Stimulated activated CD8-positive, alpha-beta memory T cell treated with anti-CD3 and anti-CD28 coated beads, Interleukin-15, amount 100 ng/mL, for 1 hour (primary cell): ENCODE results near the gene PPP4R3C.
"Not testable (repeated sequence)": the region's sequence is repeated elsewhere in the genome, so short reads cannot be mapped to it uniquely, and the experiment has no call there.

Experiments
- DNase-seq: peaks from one replicate; pipeline ENCODE4 v3.0.0-alpha.2; 2020; ENCODE audit warnings: low read depth

PPP4R3C gene

DNA sequence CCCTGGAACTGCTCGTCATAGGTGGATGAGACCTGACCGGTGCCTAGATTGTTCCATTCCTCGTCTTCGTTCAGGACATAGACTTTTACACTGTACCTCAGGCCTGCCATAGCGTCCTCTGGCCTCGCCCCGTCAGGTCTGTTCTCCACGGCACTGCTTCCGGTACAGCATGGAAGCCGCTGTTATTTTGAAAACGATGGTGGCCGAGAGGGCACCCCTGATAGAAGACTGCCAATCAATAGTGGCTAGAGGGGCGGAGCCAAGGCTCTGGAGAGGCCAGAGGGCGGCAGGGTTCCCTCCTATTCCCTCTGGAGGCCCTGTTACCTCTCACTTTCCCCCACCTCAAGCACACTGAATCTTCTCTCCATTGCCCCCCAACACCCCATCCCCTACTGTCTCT is at the start of gene PPP4R3C:
Gene PPP4R3C (minus strand): TSS at position 155 of the 400 bp plus-strand sequence. CDS start 45 bp downstream, at position 110.
- DNase-seq: no peak

GRCh38 chrX:27491397-27491796 is 28.3 kb upstream of the PPP4R3C start:
- no peak for DNase-seq

DNA sequence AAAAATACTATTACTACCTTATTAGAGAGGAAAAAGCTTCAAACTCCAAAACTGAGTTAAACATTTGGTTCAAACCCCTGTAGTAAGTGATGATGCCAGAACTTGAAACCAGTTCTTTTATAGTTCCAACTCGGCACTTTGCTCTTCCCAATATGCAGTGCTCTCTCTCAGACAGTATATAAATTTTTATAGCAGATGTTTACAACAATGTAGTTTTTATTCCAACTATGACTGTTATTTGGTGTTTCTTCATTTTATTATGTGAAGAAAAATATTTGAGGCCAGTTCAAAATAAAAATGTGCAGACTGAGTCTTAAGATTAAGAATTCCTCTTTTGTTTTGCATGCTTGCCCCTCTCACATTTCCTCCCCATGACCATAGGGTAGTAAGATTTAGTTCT is 2.9 kb upstream of the PPP4R3C start:
- DNase-seq: no peak

DNA sequence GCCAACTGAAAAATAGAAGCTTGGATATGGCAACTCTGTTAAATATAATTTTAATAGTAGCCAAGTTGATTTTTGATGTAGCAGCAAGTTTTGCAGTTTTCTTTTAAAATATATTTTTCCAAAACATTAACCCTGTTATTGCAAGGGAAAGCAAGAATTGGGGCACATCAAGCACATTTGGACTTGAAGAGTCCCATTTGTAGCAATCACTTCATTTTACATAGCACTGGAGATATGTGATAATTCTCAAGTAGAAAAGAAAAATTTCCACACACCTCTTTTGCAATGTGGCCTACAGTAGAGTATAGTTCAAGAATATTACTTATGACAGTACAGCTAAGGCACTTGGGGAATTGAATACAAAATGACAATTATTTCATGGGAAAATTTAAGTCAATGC is 1.9 kb upstream of the PPP4R3C start:
- no peak for DNase-seq

DNA sequence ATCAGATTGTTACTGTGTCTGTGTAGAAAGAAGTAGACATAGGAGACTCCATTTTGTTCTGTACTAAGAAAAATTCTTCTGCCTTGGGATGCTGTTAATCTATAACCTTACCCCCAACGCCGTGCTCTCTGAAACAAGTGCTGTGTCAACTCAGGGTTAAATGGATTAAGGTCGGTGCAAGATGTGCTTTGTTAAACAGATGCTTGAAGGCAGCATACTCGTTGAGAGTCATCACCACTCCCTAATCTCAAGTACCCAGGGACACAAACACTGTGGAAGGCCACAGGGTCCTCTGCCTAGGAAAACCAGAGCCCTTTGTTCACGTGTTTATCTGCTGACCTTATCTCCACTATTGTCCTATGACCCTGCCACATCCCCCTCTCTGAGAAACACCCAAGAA is 4.0 kb downstream of the PPP4R3C start:
- not testable (repeated sequence) for DNase-seq

GRCh38 chrX:27458544-27458943 is 4.6 kb downstream of the PPP4R3C start:
- not testable (repeated sequence) for DNase-seq

GRCh38 chrX:27451324-27451723 is 11.8 kb downstream of the PPP4R3C start:
- DNase-seq: no peak

DNA sequence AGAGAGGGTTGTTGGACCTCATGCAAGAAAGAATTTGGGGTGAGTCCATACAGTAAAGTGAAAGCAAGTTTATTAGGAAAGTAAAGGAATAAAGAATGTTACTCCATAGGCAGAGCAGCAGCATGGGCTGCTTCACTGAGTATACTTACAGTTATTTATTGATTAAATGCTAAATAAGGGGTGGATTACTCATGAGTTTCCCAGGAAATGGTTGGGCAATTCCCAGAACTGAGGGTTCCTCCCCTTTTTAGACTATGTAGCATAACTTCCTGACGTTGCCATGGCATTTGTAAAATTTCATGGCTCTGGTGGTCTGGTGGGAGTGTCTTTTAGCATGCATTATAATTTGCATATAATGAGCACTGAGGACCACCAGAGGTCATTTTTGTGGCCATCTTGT is 16.7 kb downstream of the PPP4R3C start:
- no peak for DNase-seq

GRCh38 chrX:27445438-27445837 is 17.7 kb downstream of the PPP4R3C start:
- DNase-seq: no peak

DNA sequence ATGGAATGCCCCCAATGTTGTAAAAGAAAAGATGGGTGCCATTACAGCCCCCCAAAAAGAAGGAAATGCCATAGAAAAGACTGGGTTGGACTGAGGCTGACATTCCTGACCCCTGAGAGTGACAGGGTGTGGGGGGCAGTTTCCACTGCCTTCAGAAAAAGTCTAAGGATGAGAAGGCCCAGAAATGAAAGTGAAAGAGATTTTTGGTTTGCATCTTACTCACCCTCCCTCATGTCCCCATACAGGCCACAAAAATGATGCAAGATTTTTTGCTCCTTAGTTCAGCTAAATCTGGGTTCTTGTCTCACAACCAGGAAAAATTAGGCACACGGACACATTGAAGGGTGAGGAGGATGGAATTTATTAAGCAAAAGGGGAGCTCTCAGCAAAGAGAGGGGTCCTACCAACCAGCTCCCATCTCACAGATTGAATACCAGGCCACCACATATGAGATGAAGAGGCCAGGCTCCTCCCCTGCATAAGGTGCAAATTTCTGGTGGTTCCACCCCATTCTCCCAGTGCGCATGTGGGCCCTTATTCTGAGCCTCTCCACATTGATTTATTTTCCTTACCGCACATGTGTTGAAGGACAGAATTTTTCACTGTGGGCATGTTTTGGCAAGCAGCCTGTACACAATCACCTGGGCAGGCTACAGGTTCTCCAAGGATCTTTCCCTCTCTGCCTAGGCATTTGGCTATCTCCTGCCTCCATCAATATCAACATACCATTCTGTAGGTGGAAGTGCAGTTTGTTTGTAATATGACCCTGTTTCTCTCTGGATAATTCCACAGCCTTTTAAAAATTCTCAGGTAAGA is 18.8 kb downstream of the PPP4R3C start:
- no peak for DNase-seq

DNA sequence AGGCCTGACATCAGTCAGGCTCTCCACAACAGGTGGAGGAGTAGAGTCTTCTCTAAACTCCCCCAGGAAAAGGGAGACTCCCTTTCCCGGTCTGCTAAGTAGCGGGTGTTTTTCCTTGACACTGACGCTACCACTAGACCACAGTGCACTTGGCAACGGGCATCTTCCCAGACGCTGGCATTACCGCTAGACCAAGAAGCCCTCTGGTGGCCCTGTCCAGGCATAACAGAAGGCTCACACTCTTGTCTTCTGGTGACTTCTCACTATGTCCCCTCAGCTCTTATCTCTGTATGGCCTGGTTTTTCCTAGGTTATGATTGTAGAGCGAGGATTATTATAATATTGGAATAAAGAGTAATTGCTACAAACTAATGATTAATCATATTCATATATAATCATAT is 20.7 kb downstream of the PPP4R3C start:
- DNase-seq: not testable (repeated sequence)

GRCh38 chrX:27439771-27440170 is 23.4 kb downstream of the PPP4R3C start:
- no peak for DNase-seq

GRCh38 chrX:27438937-27439336 is 24.2 kb downstream of the PPP4R3C start:
- DNase-seq: no peak

DNA sequence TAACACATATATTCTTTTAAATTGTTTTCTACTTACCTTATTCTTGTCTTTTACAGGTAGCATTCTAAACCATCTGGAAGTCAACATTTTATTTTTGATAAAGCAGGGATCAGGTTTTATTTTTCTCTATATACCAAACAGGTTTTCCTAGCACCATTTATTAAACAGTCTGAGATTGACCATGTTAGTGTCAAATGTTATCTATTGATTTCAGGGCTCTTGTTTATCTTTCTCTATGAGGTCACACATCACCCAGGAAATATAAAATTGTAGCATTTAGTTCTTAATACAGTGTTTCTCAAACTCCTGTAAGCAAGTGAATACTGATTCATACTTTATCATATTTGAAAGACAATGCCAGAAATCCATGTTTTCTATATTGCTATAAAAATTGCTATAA is 28.1 kb downstream of the PPP4R3C start:
- no peak for DNase-seq
